HG03175 (cell line): ENCODE data around the gene ZNF839.

Experiments used
- ATAC-seq: cut with Tn5 transposase; IDR thresholded peaks from one replicate; pipeline ENCODE4 v1.9.1; 2021; ENCODE audit warnings: mild to moderate bottlenecking, moderate library complexity; ENCODE audit not compliant: unreplicated experiment

The ZNF839 gene

GRCh38 chr14:102374264-102374663 lies 54.7 kb downstream of the ZNF839 start:
- ATAC-seq: no peak

- ATAC-seq: no peak
These were observed 55.6 kb downstream of the ZNF839 start for GRCh38 chr14:102375119-102375518.

- no peak for ATAC-seq
These were observed 58.1 kb downstream of the ZNF839 start for GRCh38 chr14:102377696-102378095.

- no peak for ATAC-seq
These were observed 59.3 kb downstream of the ZNF839 start for GRCh38 chr14:102378830-102379229.

- ATAC-seq: no peak
These were observed 67.5 kb downstream of the ZNF839 start for GRCh38 chr14:102387086-102387485.

GRCh38 chr14:102389246-102389645 lies 69.7 kb downstream of the ZNF839 start:
- no peak for ATAC-seq

- ATAC-seq: no peak
These were observed 70.7 kb downstream of the ZNF839 start for GRCh38 chr14:102390064-102390855.
